CD14-positive monocyte (primary cell): ENCODE results near the gene CENPQ. TPM values are rescaled to one million over a fixed set of nuclear protein-coding genes. Genes with fewer than 3 reads are reported as not detected.

Experiments used
- DNase-seq, 3 donors: peaks; one replicate each; pipeline ENCODE4 v3.0.0-alpha.2; 2011 to 2022
- H2AFZ ChIP-seq: 2 replicates; pipeline ENCODE4 v1.6.0; 2012; ENCODE audit warnings: mild to moderate bottlenecking, low read depth, low read length, inconsistent platforms; ENCODE audit not compliant: insufficient read depth, poor library complexity, severe bottlenecking
- H3K27ac ChIP-seq, 2 donors: 1 replicate in 1 of 2; 2 replicates in 1 of 2; pipeline ENCODE4 v1.5.1; 2012 to 2013; ENCODE audit warnings: low read length in 2 of 2, control low read depth in 1 of 2, inconsistent platforms in 1 of 2, low read depth in 1 of 2, mild to moderate bottlenecking in 1 of 2
- H3K27me3 ChIP-seq, 2 donors: one replicate each; pipeline versions ENCODE4 v1.6.0 to v1.6.1; 2011 to 2013; ENCODE audit warnings: low read length in 2 of 2; ENCODE audit not compliant: control insufficient read depth in 2 of 2, insufficient read depth in 2 of 2
- H3K36me3 ChIP-seq, 2 donors: replicated peaks in 1 of 2; 1 replicate in 1 of 2; 2 replicates in 1 of 2; pipeline versions ENCODE4 v1.5.1 to v1.6.1; 2012 to 2013; ENCODE audit warnings: low read length in 2 of 2, control low read depth in 1 of 2, inconsistent platforms in 1 of 2, mild to moderate bottlenecking in 1 of 2; ENCODE audit not compliant: insufficient read depth in 2 of 2, control insufficient read depth in 1 of 2
- H3K4me1 ChIP-seq, 2 donors: 1 replicate in 1 of 2; 2 replicates in 1 of 2; pipeline versions ENCODE4 v1.5.1 to v1.6.1; 2012 to 2013; ENCODE audit warnings: low read length in 2 of 2, control low read depth in 1 of 2, inconsistent platforms in 1 of 2, mild to moderate bottlenecking in 1 of 2, moderate library complexity in 1 of 2; ENCODE audit not compliant: insufficient read depth in 2 of 2, control insufficient read depth in 1 of 2
- H3K4me2 ChIP-seq: replicated peaks from 2 replicates; pipeline ENCODE3; 2012; ENCODE audit warnings: low read length, moderate library complexity, mild to moderate bottlenecking; ENCODE audit not compliant: poor library complexity, severe bottlenecking; ENCODE audit errors: extremely low read depth
- H3K4me3 ChIP-seq, 3 experiments: fragments of 200-600 bp in 1 of 3; sonication (generic) in 1 of 3; replicated peaks in 1 of 3; 1 replicate in 2 of 3; 2 replicates in 1 of 3; pipeline ENCODE4 v1.5.1; 2011 to 2013; ENCODE audit warnings: low read length in 3 of 3, mild to moderate bottlenecking in 3 of 3, control low read depth in 2 of 3, low read depth in 2 of 3, inconsistent platforms in 1 of 3, moderate library complexity in 1 of 3
- H3K79me2 ChIP-seq: 2 replicates; pipeline ENCODE4 v1.6.0; 2012; ENCODE audit warnings: mild to moderate bottlenecking, control low read depth, inconsistent platforms, low read length, moderate library complexity; ENCODE audit not compliant: insufficient read depth
- H3K9ac ChIP-seq: 2 replicates; pipeline ENCODE4 v1.6.0; 2017; ENCODE audit warnings: low read length, mild to moderate bottlenecking; ENCODE audit not compliant: insufficient read depth, poor library complexity, severe bottlenecking
- H3K9me3 ChIP-seq, 2 donors: replicated peaks in 1 of 2; 1 replicate in 1 of 2; 2 replicates in 1 of 2; pipeline versions ENCODE4 v1.5.1 to v1.6.1; 2012 to 2013; ENCODE audit warnings: low read length in 2 of 2, control low read depth in 1 of 2; ENCODE audit not compliant: control insufficient read depth in 1 of 2, insufficient read depth in 1 of 2
- H4K20me1 ChIP-seq: 2 replicates; pipeline ENCODE4 v1.6.0; 2012; ENCODE audit warnings: mild to moderate bottlenecking, low read length, control low read depth, moderate library complexity; ENCODE audit not compliant: insufficient read depth
- H3K27ac Mint-ChIP-seq, 7 donors: one replicate each; pipeline ENCODE4 v1.8.0; 2020; ENCODE audit warnings: mild to moderate bottlenecking in 7 of 7, mixed read lengths in 7 of 7, moderate library complexity in 6 of 7, inconsistent platforms in 2 of 7
- H3K27me3 Mint-ChIP-seq, 3 donors: one replicate each; pipeline ENCODE4 v1.8.0; 2021 to 2022; ENCODE audit warnings: low read depth in 3 of 3, mild to moderate bottlenecking in 3 of 3, mixed read lengths in 3 of 3, moderate library complexity in 3 of 3, inconsistent platforms in 1 of 3
- H3K36me3 Mint-ChIP-seq, 2 donors: one replicate each; pipeline ENCODE4 v1.8.0; 2020; ENCODE audit warnings: mixed read lengths in 2 of 2, inconsistent platforms in 1 of 2, mild to moderate bottlenecking in 1 of 2
- H3K4me1 Mint-ChIP-seq: one replicate; pipeline ENCODE4 v1.8.0; 2020; ENCODE audit warnings: mild to moderate bottlenecking, mixed read lengths
- H3K4me3 Mint-ChIP-seq, 2 donors: one replicate each; pipeline ENCODE4 v1.8.0; 2020; ENCODE audit warnings: mild to moderate bottlenecking in 2 of 2, mixed read lengths in 2 of 2, moderate library complexity in 1 of 2
- H3K9me3 Mint-ChIP-seq, 7 donors: one replicate each; pipeline ENCODE4 v1.8.0; 2020 to 2022; ENCODE audit warnings: mixed read lengths in 7 of 7, mild to moderate bottlenecking in 6 of 7, moderate library complexity in 6 of 7, inconsistent platforms in 2 of 7
- WGBS: methylation state at CpG from one replicate; pipeline ENCODE4 v1.1.5; 2013; ENCODE audit warnings: missing lambda C conversion rate; ENCODE audit not compliant: insufficient coverage; 5-methylcytosine and 5-hydroxymethylcytosine counted together
- intact Hi-C, 2 donors: fragments of 100-400 bp; cut with micrococcal nuclease; formaldehyde crosslinking; loops; one replicate each; pipeline versions ENCODE4 v1.15.0 to v1.15.1; 2023
- polyA plus RNA-seq, 3 donors: library from polyadenylated mRNA; depleted of rRNA in 1 of 3; unstranded in 2 of 3; stranded (reverse) in 1 of 3; fragments of 300-500 nt in 2 of 3; fragments of >200 nt in 1 of 3; fragmentation: Illumina TruSeq in 2 of 3; gene quantifications; 1 replicate in 2 of 3; 2 replicates in 1 of 3; pipeline ENCODE4 v1.2.3, GENCODE V29; 2012 to 2021
- TF ChIP-seq, protein P1 (sequence below): fragments of 200-600 bp; IDR thresholded peaks from one replicate; pipeline ENCODE4 v1.8.0; 2022; ENCODE audit warnings: antibody characterized with exemption, mild to moderate bottlenecking

Gene CENPQ
- polyA plus RNA-seq, 3 donors: 0.87 to 3.3 (median 3.0) TPM

DNA sequence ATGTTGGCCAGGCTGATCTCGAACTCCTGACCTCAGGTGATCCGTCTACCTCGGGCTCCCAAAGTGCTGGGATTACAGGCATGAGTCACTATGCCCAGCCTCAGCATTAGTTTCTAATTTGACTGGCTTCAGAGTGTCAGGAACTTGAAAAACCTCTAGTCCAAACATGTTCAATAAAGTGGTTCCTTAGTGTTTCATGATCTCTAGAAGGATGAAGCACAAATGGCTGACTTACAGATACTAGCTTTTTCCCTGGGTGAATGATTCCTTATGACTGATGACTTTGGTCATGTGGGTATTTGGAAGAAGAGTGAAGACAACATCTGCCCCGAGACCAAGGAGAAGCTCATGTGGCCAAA is 53.0 kb downstream of the CENPQ start:
- Histone ChIP-seq H3K9ac (no peak overlapping the region), H3K4me1 (no peaks in the 10 kb centered on the region), H3K27ac (no peak overlapping the region), H3K4me2 (no peak overlapping the region), H3K9me3 (no peaks in the 10 kb centered on the region), H3K4me3 (no peak overlapping the region), H3K79me2 (no peaks in the 10 kb centered on the region), H3K36me3 (no peaks in the 10 kb centered on the region), H3K27me3 (no peaks in the 10 kb centered on the region), H2AFZ (no peak overlapping the region), H4K20me1 (no peaks in the 10 kb centered on the region)
- Mint-ChIP-seq H3K4me1 (no peaks in the 10 kb centered on the region), H3K27ac (no peak overlapping the region), H3K4me3 (no peak overlapping the region), H3K9me3 (peaks cover 0 to 2% (median 0%) of the 10 kb centered on the region in 7 donors), H3K36me3 (no peaks in the 10 kb centered on the region), H3K27me3 (peaks cover 0 to 5% (median 4%) of the 10 kb centered on the region in 3 donors)
- TF ChIP-seq, protein P1, sequence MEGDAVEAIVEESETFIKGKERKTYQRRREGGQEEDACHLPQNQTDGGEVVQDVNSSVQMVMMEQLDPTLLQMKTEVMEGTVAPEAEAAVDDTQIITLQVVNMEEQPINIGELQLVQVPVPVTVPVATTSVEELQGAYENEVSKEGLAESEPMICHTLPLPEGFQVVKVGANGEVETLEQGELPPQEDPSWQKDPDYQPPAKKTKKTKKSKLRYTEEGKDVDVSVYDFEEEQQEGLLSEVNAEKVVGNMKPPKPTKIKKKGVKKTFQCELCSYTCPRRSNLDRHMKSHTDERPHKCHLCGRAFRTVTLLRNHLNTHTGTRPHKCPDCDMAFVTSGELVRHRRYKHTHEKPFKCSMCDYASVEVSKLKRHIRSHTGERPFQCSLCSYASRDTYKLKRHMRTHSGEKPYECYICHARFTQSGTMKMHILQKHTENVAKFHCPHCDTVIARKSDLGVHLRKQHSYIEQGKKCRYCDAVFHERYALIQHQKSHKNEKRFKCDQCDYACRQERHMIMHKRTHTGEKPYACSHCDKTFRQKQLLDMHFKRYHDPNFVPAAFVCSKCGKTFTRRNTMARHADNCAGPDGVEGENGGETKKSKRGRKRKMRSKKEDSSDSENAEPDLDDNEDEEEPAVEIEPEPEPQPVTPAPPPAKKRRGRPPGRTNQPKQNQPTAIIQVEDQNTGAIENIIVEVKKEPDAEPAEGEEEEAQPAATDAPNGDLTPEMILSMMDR: no peak
- intact Hi-C loops: no loop called here
- 100% methylated on average over 1 of the region's 4 CpGs for WGBS
- DNase-seq: no peak

- no peak for DNase-seq
- no peak overlapping the region for H2AFZ ChIP-seq
- TF ChIP-seq, protein P1: no peak
- Mint-ChIP-seq H3K36me3 (no peaks in the 10 kb centered on the region), H3K27ac (no peak overlapping the region), H3K4me3 (no peak overlapping the region), H3K9me3 (peaks cover 0 to 2% (median 0%) of the 10 kb centered on the region in 7 donors), H3K4me1 (no peaks in the 10 kb centered on the region), H3K27me3 (peaks cover 0 to 4% (median 3%) of the 10 kb centered on the region in 3 donors)
- H3K27me3 ChIP-seq: no peaks in the 10 kb centered on the region
- intact Hi-C loops: no loop called here
- H3K9ac ChIP-seq: no peak overlapping the region
- H3K79me2 ChIP-seq: no peaks in the 10 kb centered on the region
- no peaks in the 10 kb centered on the region for H3K36me3 ChIP-seq
- H3K9me3 ChIP-seq: no peaks in the 10 kb centered on the region
- H3K27ac ChIP-seq: no peak overlapping the region
- H3K4me3 ChIP-seq: no peak overlapping the region
- H4K20me1 ChIP-seq: no peaks in the 10 kb centered on the region
- H3K4me2 ChIP-seq: no peak overlapping the region
- 100% methylated on average over 2 of the region's 2 CpGs for WGBS
- no peaks in the 10 kb centered on the region for H3K4me1 ChIP-seq
Observed at GRCh38 chr6:49517919-49518318, 54.7 kb downstream of the CENPQ start.
